ENCODE results near the gene SKIDA1.
A peak's percentile ranks its signal among the peaks of the same experiment; 100 is the strongest.
"Not testable (repeated sequence)": the region's sequence is repeated elsewhere in the genome, so short reads cannot be mapped to it uniquely, and the experiment has no call there.

The SKIDA1 gene

DNA sequence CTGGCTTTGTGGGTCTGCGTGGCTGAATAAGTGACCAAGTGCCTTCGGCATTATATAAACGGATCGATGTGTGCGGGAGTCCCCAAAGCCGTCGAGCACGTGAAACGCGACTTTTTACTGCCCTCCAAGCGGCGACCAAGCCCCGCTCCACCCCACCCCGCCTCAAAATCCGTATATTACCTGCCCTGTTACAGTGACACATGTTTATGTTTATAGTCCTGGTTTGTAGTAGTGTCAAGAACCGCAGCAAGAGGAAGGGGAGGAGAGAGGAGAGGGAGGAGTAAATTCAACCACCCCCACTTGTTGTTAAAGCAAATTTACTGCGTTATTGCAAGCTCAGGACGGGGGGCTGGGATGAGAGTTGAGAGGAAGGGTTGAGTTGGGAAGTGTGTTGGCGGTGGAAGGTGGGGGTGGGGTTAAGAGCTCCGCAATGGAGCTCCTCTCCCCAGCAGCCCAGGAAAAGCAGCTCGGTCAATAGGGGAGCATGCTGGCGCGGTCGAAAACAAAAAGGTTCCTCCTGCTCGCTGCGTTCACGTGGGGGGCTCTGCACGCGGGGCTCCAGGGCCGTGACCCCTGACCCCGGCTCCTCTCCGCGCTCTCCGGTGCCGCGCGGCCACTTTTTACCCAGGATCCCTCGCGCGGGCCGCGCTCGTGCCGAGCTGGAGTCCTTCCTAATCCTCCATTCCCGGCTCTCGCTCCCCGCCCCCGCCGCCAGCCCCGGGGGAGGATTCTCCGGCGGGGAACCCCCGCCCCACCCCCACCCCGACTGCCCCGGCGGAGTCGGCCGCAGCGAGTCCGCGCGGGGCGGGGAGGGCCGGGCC lies at the start of gene SKIDA1:
Gene SKIDA1, minus strand, starts transcription at position 316 of the 821 bp plus-strand sequence. CDS start 7,860 bp downstream, outside the sequence.
- peak in 2 of 3 experiments; percentile 43 to 68 for DNase-seq (ENCODE audit: low read depth in 3 of 3)

- not testable (repeated sequence) for DNase-seq (ENCODE audit: low read depth in 3 of 3)
Measured at GRCh38 chr10:21574514-21574913, 49.0 kb upstream of the SKIDA1 start.

GRCh38 chr10:21572578-21572977 lies 47.1 kb upstream of the SKIDA1 start:
- DNase-seq (ENCODE audit: low read depth in 3 of 3) = no peak

DNA sequence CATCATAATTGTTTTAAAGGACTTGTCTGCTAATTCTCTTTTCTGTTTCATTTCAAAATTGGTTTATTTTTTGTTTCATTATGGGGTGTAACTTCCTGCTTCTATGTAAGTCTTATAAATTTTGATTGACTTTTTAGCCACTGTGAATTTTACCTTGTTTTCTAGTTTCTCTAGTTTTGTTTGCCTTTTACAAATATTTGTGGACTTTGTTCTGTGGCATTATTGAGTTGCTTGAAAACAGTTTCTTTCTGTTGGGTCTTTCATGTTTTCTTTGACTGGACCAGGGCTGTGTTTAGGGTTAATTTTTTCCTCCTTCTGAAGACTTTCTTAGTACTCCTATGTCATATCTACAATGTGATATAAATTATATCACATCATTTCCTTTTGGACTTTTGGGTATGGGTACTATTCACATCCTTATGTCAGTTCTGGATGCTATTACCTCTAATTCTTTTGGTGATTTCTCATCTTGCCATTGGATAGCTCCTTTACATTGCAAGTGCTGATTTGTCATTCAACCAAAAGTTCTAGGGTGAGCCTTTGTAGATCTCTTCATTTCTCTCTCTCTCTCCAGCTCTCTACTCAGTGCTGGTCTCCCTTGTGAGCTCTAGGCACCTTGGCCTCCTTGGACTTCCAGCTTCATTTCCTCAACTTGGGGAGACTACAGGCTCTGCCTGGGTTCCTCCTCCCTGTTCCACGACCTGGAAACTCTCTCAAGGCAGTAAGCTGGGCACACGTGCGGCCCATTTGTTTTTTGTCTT lies 45.5 kb upstream of the SKIDA1 start:
- no peak for DNase-seq (ENCODE audit: low read depth in 3 of 3)

GRCh38 chr10:21558984-21559383 lies 33.5 kb upstream of the SKIDA1 start:
- not testable (repeated sequence) for DNase-seq (ENCODE audit: low read depth in 3 of 3)

DNA sequence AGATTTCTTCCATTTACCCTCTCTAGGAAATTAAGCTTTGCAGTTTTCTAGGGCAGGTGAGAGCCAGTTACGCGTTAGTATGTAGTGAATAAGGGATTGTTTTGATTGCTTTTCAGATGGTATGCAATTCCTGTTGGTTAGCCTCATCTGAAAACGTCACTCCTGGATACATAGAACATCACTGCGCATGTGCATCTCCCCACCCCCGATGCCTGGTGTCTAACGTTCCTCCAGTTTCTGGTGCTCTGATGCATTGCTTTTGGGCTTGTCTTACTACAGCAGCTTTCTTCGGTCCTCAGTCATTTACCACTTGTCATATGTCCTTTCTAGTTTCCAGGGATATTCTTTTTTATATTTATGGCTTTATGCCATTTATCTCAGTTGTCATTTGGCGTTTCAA lies 31.0 kb upstream of the SKIDA1 start:
- no peak for DNase-seq (ENCODE audit: low read depth in 3 of 3)

GRCh38 chr10:21552638-21553037 lies 27.2 kb upstream of the SKIDA1 start:
- no peak for DNase-seq (ENCODE audit: low read depth in 3 of 3)

- DNase-seq (ENCODE audit: low read depth in 3 of 3) = no peak
Measured at GRCh38 chr10:21547246-21547645, 21.8 kb upstream of the SKIDA1 start.

GRCh38 chr10:21540701-21541100 lies 15.2 kb upstream of the SKIDA1 start:
- DNase-seq (ENCODE audit: low read depth in 3 of 3) = not testable (repeated sequence)

DNA sequence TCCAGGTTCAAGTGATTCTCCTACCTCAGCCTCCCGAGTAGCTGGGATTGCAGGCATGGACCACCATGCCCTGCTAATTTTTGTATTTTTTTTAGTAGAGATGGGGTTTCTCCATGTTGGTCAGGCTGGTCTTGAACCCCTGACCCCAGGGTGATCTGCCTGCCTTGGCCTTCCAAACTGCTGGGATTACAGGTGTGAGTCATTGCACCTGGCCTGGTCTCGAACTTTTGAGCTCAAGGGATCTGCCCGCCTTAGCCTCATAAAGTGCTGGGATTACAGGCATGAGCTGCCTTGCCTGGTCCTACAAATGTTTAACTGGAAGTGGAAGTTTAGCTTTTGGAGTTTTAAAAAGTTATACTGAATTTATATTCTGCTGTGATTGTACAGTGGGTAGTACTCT lies 11.4 kb upstream of the SKIDA1 start:
- no peak for DNase-seq (ENCODE audit: low read depth in 3 of 3)

- DNase-seq (ENCODE audit: low read depth in 3 of 3) = not testable (repeated sequence)
Measured at GRCh38 chr10:21535976-21536375, 10.5 kb upstream of the SKIDA1 start.

DNA sequence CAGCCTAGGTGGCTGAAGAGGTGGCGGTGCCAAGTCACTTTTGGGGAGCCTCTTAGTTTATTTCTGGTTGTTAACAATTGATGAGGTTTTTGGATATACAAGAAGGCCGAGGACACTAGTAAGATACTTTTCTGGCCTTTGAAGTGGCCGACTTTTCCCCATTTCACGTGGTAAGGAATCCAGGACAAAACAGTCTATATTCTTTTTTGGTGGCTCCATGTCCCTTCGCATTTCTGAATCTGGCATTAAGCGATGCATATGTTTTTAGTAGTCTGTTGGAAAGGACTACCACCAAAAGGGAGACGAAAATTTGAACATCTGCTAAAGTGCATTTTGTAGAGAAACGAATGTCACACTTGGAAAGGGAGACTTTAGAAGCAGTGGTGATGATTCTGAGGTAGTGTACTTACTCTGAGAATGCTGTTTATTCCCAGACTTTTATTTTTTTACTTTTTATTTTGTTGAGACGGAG lies 10.0 kb upstream of the SKIDA1 start:
- DNase-seq (ENCODE audit: low read depth in 3 of 3) = no peak

DNA sequence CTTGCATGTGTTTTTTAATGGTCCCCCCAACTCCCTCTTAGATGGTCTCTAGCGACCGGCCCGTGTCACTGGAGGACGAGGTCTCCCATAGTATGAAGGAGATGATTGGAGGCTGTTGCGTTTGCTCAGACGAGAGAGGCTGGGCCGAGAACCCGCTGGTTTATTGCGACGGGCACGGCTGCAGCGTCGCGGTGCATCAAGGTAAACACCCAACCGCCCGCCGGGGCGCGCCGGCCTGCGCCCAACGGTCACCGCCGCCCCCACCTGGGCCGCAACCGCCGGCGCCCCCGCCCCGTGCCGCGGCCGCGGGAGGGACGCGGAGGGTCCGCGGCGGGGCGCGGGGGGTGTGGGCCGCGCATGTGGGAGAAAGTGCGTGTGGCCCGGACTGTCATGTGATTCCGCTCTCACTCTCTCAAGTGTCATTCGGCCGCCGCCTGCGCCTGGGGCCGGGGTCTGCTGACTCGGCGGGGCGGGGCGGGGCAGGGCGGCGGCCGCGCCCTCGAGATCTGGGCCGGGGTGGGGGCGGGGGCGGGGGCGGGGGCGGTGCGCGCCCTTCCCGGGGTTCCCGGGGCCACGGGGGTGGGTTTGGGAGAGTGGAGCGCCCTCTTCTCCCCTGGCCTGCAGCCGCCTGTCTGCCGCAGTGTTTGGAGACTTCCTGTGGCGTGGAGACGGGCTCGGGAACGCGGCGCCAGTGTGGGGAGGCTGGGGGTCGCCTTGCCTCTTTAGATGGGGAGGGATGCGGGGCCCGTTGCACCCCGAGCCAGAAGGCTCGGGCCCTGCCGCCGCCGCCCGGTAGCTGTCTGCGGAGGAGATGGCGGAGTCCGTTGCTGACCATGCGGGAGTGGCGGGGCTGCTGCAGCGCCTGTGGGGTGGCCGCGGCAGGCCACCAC lies 9.4 kb upstream of the SKIDA1 start:
- peak in 1 of 3 experiments; percentile 41 for DNase-seq (ENCODE audit: low read depth in 3 of 3)

DNA sequence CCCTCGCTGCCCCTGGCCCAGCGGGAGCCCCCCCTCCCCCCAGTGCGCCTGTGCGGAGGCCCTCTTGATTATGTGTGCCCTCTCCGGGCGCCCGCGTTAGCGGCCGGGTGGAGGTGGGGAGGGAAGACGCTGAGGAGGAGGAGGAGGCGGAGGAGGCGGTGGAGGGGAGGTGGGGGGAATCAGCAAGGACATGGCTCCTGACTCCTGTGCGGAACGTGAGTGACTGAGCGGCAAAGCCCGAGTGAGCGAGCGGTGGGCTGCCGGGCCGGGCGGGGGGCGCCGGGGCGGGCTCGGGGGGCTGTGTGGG lies 8.8 kb upstream of the SKIDA1 start:
- no peak for DNase-seq (ENCODE audit: low read depth in 3 of 3)

- DNase-seq (ENCODE audit: low read depth in 3 of 3) = peak; percentile 78 to 88 (median 85)
Measured at GRCh38 chr10:21533467-21534279, 8.2 kb upstream of the SKIDA1 start, which contains the start of gene MLLT10. Gene MLLT10 (plus strand): TSS chr10:21534232. CDS start chr10:21534645, 413 bp downstream.

DNA sequence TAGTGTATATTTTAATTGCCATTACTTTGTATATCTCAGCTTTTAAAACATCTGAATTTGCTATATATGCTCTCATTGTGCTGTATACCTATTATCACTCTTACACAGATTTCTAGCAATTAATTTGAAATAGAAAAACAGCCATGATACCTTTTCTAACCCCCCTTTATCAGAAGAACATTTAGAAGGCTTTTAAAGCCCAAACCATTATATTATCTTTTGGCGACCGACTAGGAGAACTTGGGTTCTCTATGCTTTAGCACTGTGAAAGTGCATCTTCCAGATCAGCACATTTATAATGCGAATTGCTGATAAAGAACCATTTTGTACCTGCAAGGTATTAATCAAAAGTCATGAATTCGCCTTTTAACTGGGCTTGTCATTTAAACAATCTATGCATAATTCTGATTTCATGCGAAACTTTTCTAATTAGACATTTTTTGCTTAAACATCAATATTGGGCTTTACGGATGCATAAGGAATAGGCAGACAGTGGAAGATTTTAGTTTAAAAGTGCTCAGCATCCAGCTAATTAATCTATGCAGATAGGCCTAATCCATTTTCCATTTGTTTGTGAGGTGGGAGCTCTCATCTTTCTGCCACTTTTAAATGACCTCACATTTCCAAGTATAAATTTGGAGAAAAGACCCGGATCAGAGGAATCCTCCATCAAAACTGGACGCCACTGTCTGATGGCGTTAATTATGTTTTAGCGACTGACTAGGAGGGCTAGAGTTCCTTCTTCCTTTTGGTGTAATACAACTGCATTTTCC lies 7.4 kb upstream of the SKIDA1 start:
- DNase-seq (ENCODE audit: low read depth in 3 of 3) = no peak

DNA sequence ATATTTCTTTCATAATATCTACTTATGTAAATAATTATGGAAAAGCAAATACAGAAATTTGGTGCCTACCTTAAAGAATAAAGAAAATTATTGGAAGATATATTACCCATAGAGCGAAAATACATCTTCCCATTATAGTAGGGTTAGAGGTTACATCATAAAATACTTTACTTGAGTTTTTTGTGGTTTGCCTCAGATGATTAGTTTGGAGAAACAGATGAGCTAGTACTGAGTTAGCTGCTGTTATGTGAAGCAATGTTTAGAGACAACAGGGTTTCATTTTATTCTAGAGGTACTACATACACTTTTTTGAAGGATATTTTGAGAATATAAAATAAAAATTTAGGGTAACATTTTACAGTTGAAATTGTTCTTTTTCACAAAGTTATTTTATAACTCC lies 5.7 kb upstream of the SKIDA1 start:
- no peak for DNase-seq (ENCODE audit: low read depth in 3 of 3)

GRCh38 chr10:21530641-21531040 lies 5.2 kb upstream of the SKIDA1 start:
- DNase-seq (ENCODE audit: low read depth in 3 of 3) = no peak

DNA sequence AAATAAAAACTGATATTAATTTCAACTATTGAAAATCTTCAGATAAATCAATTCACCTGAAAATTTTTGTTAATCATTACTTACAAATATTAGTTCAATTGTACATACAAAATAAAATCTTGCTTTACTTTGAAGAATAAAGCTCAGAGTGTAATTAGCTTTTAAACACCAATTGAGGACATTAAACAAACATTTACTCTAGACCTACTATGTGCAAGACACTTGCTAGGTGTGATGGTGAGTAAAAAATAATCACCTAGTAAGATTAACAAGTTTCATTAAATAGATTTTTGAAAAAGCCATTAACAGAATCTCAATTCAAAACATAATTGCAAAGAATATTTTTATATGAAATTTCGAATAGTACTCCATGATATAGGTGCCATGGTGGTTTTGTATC lies 4.7 kb upstream of the SKIDA1 start:
- DNase-seq (ENCODE audit: low read depth in 3 of 3) = no peak
